Activated CD8-positive, alpha-beta memory T cell treated with anti-CD3 and anti-CD28 coated beads, Interleukin-2, amount 10 ng/mL, durations not matched to agents 7 days and 5 days (primary cell): ENCODE data around the gene RFESD. TPM values are rescaled to one million over a fixed set of nuclear protein-coding genes. Genes with fewer than 3 reads are reported as not detected.
A peak's percentile ranks its signal among the peaks of the same experiment; 100 is the strongest.

Experiments used
- ATAC-seq: fragments of 150-1000 bp; cut with Tn5 transposase; one replicate; pipeline ENCODE4 v1.10.0; 2021; ENCODE audit warnings: moderate library complexity
- CTCF ChIA-PET: fragments of 350-600 bp; sonication (Branson Sonifier 250); formaldehyde crosslinking; loops from one replicate; lab custom pipeline; 2021; ENCODE audit warnings: antibody characterized with exemption; lab: Charles Lee
- DNase-seq: peaks from one replicate; pipeline ENCODE4 v3.0.0-alpha.2; 2020
- H3K27ac Mint-ChIP-seq: one replicate; pipeline ENCODE4 v1.8.0; 2021; ENCODE audit warnings: mild to moderate bottlenecking, mixed read lengths
- H3K27me3 Mint-ChIP-seq: one replicate; pipeline ENCODE4 v1.8.0; 2021; ENCODE audit warnings: mixed read lengths
- H3K36me3 Mint-ChIP-seq: one replicate; pipeline ENCODE4 v1.8.0; 2021; ENCODE audit warnings: mild to moderate bottlenecking, mixed read lengths
- H3K4me1 Mint-ChIP-seq: one replicate; pipeline ENCODE4 v1.8.0; 2021; ENCODE audit warnings: mixed read lengths
- H3K4me3 Mint-ChIP-seq: one replicate; pipeline ENCODE4 v1.8.0; 2021; ENCODE audit warnings: mild to moderate bottlenecking, moderate library complexity, mixed read lengths
- H3K9me3 Mint-ChIP-seq: one replicate; pipeline ENCODE4 v1.8.0; 2022; ENCODE audit warnings: low read depth, mixed read lengths
- total RNA-seq, 2 experiments: library from RNA; stranded (reverse); gene quantifications; one replicate each; pipeline ENCODE4 v1.2.3, GENCODE V29; 2021

Gene RFESD
- total RNA-seq: 1 to 10 TPM; 3.0 to 3.3 TPM

DNA sequence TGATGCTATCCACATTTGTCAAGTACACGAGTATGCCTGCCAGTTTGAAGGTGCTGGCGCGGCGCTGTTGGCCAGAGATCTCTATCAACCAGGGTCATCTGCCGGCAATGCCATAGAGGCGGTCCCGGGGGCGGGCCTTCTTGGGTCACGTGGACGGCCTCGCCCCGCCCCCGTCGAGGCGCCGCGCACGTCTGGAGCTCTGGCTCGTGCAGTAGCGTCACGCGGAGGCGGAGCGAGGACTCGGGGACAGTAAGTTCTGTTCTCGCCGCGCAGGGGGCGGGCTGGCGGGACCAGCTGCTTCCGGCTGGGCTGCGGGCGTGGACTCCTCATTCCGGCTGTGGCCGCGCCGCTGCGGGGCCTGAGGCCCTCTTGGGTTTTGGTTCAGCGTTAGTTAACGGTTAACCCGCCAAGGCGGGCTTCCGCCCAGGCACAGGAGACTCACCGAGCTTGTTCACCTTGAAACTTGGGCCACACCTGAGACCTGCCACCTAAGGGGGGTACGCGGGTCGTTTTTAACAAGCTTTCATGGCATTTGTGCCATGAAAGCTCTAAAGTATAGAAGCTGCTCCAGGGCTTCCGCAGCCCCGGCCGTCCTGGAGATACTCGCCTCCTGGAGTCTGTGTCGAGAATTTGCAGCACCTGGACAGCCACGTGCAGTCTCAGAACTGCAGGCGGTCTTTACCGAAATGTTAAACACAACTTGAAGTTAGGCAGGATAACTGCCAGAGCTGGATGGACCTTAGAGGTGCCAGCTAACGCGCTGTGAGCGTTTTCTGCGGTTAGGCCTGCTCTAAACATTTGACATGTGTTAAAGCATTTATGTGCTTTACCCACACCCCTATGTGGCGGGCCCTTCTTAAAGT is at the start of gene RFESD:
TSS of gene RFESD (plus strand) at position 209 of the 863 bp plus-strand sequence. CDS start 5,495 bp downstream, outside the sequence.
- ATAC-seq (peak; percentile 97), DNase-seq (peak; percentile 98)
- Mint-ChIP-seq H3K27me3 (no peaks in the 10 kb centered on the region), H3K9me3 (no peaks in the 10 kb centered on the region), H3K27ac (peak within 1 kb of the TSS; percentile 88), H3K36me3 (peaks cover 4% of the 10 kb centered on the region), H3K4me1 (peaks cover 42% of the 10 kb centered on the region), H3K4me3 (peak within 1 kb of the TSS; percentile 75)
- CTCF ChIA-PET: interaction anchor here (0.8 to 5.2 kb wide), 19 partner anchors 9 to 220 kb away, joined by 3 to 46 read pairs (median 4); partner anchors contain the start of genes ARSK and SKIC3

DNA sequence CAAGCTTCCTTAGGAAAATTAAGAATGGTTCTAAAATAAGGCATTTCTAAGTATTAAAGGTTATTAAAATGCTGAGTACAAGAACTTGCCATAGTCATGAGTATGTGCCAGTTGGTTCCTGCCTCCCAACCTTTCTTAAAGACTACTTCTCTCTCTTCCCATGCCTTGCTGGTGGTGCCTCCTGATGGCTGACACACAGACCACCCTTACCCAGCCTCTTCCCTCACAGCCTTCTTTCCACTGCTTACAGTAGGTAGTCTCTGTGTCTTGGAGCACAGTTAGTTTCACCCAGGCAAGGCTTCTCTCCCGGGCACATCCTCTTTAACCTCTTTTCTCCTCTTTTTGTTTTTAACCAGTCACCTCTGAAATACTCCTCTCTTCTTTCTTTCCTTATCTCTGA is 47.3 kb upstream of the RFESD start:
- Mint-ChIP-seq H3K27me3 (no peaks in the 10 kb centered on the region), H3K4me1 (no peaks in the 10 kb centered on the region), H3K27ac (no peak overlapping the region), H3K9me3 (no peaks in the 10 kb centered on the region), H3K4me3 (no peak overlapping the region), H3K36me3 (peaks cover 8% of the 10 kb centered on the region)
- DNase-seq (no peak), ATAC-seq (no peak)
- CTCF ChIA-PET: no interaction called here

DNA sequence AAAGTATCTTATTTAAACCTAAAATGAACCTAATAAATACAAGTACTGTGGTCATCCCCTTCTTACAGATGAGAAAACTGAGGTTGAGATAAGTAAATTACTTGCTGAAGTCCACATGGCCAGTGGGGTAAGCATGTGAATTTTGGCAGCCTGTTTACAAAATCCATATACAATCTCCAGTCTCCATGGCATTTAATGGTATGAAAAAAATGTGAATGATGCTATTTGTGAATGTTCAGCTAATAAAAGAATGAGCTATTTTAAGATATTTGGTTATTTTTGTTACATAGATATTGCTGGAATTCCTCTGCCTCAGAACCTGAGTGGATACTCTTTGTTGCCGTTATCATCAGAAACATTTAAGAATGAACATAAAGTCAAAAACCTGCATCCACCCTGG is 46.0 kb upstream of the RFESD start:
- no peak overlapping the region for H3K27ac Mint-ChIP-seq
- no peaks in the 10 kb centered on the region for H3K27me3 Mint-ChIP-seq
- H3K4me3 Mint-ChIP-seq: no peak overlapping the region
- DNase-seq: no peak
- H3K4me1 Mint-ChIP-seq: no peaks in the 10 kb centered on the region
- ATAC-seq: no peak
- H3K9me3 Mint-ChIP-seq: no peaks in the 10 kb centered on the region
- peaks cover 10% of the 10 kb centered on the region for H3K36me3 Mint-ChIP-seq
- CTCF ChIA-PET: no interaction called here

DNA sequence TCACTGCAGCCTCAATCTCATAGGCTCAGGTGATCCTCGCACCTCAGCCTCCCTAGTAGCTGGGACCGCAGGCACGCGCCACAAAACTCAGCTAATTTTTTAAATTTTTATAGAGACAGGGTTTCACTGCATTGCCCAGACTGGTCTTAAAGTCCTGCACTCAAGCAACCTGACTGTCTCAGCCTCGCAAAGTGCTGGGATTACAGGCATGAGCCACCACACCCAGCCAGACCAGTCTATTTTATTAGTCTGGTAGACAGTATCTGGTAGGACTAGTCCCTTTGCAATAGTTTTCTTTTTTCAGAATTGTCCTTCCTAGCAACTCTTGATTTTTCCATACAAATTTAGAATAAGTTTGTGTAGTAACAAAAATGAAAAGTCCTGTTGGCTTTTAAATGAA is 40.8 kb upstream of the RFESD start:
- Mint-ChIP-seq H3K36me3 (peaks cover 10% of the 10 kb centered on the region), H3K27ac (no peak overlapping the region), H3K4me3 (no peak overlapping the region), H3K27me3 (no peaks in the 10 kb centered on the region), H3K4me1 (no peaks in the 10 kb centered on the region), H3K9me3 (no peaks in the 10 kb centered on the region)
- no peak for DNase-seq
- CTCF ChIA-PET: no interaction called here
- no peak for ATAC-seq

DNA sequence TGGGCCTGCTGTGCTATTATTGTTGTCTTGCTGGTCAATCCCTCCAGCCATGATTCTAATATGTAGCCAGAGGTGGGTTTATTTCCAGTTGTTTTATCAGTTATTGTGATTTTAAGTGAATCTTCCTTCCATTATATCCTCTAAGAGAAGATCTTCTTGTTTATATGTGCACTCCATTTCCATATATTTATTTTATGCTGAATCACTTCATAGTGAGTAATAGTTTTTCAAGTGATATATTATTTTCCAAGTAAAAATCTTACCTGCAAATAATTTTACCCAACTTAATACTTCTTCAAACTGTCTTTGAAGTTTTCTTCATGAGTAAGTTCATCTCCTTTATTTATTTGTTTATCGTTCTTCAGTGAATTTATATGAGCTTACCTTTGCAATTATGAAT is 40.2 kb upstream of the RFESD start:
- CTCF ChIA-PET: interaction anchor here (0.6 kb wide), 1 partner anchor 38 kb away, joined by 3 read pairs; no protein-coding TSS in a partner anchor
- H3K27ac Mint-ChIP-seq: no peak overlapping the region
- H3K4me3 Mint-ChIP-seq: no peak overlapping the region
- H3K36me3 Mint-ChIP-seq: peaks cover 9% of the 10 kb centered on the region
- no peaks in the 10 kb centered on the region for H3K9me3 Mint-ChIP-seq
- ATAC-seq: no peak
- H3K4me1 Mint-ChIP-seq: no peaks in the 10 kb centered on the region
- no peaks in the 10 kb centered on the region for H3K27me3 Mint-ChIP-seq
- DNase-seq: no peak

DNA sequence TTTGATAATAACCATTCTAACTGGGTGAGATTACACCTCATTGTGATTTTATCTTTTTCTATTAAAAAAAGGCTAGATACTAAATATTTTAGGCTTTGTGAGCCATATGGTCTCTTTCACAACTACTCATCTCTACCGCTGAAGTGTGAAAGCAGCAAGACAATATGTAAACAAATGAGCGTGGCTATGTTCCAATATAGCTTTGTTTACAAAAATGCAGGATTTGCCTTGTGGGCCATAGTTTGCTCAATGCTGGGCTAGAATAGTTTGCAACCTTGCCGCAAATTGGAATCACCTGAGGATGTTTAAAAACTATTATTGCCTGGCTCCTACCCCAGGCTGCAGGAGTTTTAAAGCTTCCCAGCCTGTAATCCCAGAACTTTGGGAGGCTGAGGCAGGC is 36.9 kb upstream of the RFESD start:
- no peak for ATAC-seq
- Mint-ChIP-seq H3K27ac (no peak overlapping the region), H3K4me3 (no peak overlapping the region), H3K4me1 (peaks cover under 1% of the 10 kb centered on the region), H3K9me3 (peaks cover 9% of the 10 kb centered on the region), H3K27me3 (no peaks in the 10 kb centered on the region), H3K36me3 (peaks cover 19% of the 10 kb centered on the region)
- DNase-seq: no peak
- CTCF ChIA-PET: no interaction called here

DNA sequence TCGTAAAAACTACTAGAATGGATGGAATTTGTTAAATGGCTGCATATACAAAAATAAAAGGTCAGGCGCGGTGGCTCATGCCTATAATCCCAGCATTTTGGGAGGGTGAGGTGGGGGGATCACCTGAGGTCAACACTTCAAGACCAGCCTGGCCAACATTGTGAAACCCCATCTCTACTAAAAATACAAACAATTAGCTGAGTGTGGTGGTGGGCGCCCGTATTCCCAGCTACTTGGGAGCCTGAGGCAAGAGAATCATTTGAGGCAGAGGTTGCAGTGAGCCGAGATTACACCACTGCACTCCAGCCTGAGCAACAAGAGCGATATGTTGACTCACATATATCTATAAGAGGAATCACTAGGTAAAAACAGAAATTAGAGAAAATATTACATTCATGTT is 36.0 kb upstream of the RFESD start:
- H3K27ac Mint-ChIP-seq: no peak overlapping the region

DNA sequence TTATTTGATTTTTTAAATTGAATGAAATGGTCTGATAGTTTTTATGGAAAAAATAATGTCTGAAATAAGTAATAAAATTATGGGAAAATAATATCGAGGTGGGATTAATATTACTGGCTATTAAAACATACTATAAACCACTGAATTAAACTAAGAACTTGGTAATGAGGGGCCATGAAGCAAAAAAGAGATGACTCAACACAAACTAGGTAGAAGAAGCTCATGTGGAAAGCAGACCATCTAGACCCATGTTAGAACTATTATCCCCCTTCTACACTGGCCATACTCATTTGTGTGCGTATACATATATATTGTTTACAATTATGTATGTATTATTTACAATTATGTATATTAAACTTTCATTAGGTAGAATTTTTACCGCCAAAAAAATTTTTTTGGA is 35.2 kb upstream of the RFESD start:
- ATAC-seq (no peak), DNase-seq (no peak)
- Mint-ChIP-seq H3K4me3 (no peak overlapping the region), H3K27ac (no peak overlapping the region), H3K27me3 (no peaks in the 10 kb centered on the region), H3K4me1 (peaks cover 7% of the 10 kb centered on the region), H3K36me3 (peaks cover 18% of the 10 kb centered on the region), H3K9me3 (peaks cover 9% of the 10 kb centered on the region)
- CTCF ChIA-PET: no interaction called here

More for the DNA sequence above, 36.0 kb upstream of the RFESD start:
- peaks cover 7% of the 10 kb centered on the region for H3K4me1 Mint-ChIP-seq
- no peak overlapping the region for H3K4me3 Mint-ChIP-seq
- H3K9me3 Mint-ChIP-seq: peaks cover 9% of the 10 kb centered on the region
- no peaks in the 10 kb centered on the region for H3K27me3 Mint-ChIP-seq
- no peak for ATAC-seq
- CTCF ChIA-PET: no interaction called here
- DNase-seq: no peak
- peaks cover 19% of the 10 kb centered on the region for H3K36me3 Mint-ChIP-seq

DNA sequence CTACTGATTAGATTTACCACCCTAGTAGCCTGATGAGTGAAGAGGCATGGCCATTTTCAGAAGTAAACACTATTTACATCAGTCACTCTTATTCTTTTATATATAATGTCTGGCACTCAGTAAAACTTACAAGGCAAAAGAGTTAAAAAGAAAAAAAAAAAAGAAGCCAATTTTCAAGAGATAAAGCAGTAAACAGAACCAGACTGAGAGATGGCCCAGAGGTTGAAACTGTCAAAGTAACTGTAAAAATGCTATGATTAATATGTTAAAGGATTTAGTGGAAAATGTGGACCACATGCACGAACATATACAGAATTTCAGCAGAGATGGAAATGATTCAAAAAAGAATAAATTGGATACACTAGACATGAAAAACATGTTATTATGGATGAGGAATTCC is 33.1 kb upstream of the RFESD start:
- DNase-seq (no peak), ATAC-seq (no peak)
- peaks cover 9% of the 10 kb centered on the region for H3K9me3 Mint-ChIP-seq
- H3K27ac Mint-ChIP-seq: no peak overlapping the region
- peaks cover 3% of the 10 kb centered on the region for H3K27me3 Mint-ChIP-seq
- peaks cover 9% of the 10 kb centered on the region for H3K4me1 Mint-ChIP-seq
- CTCF ChIA-PET: no interaction called here
- H3K36me3 Mint-ChIP-seq: peaks cover 20% of the 10 kb centered on the region
- no peak overlapping the region for H3K4me3 Mint-ChIP-seq

DNA sequence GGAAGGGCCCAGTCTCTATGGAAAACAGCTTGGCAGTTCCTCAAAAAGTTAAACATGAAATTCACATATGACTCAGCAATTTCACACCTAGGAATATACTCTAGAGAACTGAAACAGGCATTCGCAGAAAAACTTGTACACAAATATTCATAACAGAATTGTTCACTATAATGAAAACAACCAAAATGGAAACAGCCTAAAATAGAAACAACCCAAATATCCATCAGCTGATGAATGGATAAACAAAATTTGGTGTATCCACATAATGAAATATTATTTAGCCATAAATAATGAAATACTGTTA is 31.5 kb upstream of the RFESD start:
- no peak overlapping the region for H3K27ac Mint-ChIP-seq
- no peak overlapping the region for H3K4me3 Mint-ChIP-seq
- DNase-seq (no peak), ATAC-seq (no peak)
- peaks cover 14% of the 10 kb centered on the region for H3K27me3 Mint-ChIP-seq
- peaks cover 9% of the 10 kb centered on the region for H3K9me3 Mint-ChIP-seq
- CTCF ChIA-PET: no interaction called here
- H3K36me3 Mint-ChIP-seq: peaks cover 22% of the 10 kb centered on the region
- peaks cover 24% of the 10 kb centered on the region for H3K4me1 Mint-ChIP-seq

DNA sequence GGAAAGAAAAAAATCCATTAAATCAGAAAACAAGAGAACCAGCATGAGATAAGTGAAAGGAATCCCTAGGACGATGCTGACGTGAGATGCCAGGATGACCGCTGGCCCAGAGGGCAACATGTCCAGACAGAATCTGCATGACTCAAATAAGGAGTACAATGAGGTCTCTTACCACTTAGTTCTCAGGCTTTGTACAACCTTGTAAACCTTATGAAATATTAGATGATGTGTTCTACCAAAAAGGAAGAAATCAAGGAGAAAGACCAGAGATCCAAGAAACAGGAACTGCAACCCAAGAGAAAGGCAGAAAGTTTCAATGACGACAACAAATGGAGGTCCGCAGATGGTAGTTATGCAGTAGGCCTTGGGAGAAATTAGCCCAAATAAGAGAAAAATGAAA is 29.5 kb upstream of the RFESD start:
- DNase-seq (no peak), ATAC-seq (no peak)
- Mint-ChIP-seq H3K9me3 (peaks cover 9% of the 10 kb centered on the region), H3K36me3 (peaks cover 22% of the 10 kb centered on the region), H3K4me3 (no peak overlapping the region), H3K27me3 (peaks cover 14% of the 10 kb centered on the region), H3K4me1 (peaks cover 31% of the 10 kb centered on the region), H3K27ac (no peak overlapping the region)
- CTCF ChIA-PET: no interaction called here

DNA sequence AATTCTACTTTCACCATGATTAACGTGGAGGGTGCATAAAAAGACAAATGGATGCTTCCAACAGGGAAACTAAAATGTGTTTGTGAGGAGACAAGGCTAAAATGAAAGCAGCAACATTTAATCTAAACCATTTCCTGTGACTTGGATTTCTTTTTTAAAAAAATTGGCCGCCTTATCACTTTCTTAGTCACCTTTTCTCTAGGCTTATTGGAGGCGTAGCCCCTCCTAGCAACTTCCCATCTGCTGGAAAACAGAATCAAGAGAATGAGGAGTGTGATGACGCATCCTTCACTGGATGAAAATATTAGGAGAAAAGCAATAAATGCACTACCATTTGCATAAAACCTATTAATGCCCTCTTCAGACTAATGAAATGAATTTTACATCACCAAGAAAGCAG is 27.5 kb upstream of the RFESD start:
- no peak for ATAC-seq
- peak overlapping the region; percentile 80 for H3K4me3 Mint-ChIP-seq
- H3K27ac Mint-ChIP-seq: no peak overlapping the region

DNA sequence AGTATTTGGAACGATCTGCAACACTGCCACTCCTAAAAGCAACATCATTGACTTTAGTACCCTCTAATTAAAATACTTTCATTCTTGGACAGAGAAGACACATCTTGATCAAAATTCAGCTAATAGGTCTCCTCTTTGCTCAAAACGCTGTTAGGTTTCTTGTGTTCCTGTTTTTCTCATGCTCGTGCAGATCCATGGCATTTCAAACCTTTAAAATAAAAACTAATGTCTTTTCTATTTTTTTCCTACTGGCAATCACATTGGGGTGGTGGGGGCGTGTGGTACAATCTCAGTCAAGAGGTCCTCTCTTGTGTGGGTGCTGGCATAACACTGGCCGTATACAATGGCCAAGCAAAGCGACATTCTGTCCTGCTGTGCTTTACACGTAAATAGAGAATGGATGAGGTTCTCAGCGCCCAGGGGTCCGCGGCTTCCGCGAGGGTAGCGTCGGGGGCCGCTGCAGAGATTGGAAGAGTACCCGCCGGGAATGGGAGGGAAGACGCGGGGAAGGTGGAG is 27.0 kb upstream of the RFESD start:
- H3K36me3 Mint-ChIP-seq: peaks cover 6% of the 10 kb centered on the region
- H3K27me3 Mint-ChIP-seq: peaks cover 14% of the 10 kb centered on the region
- no peak for DNase-seq
- H3K4me1 Mint-ChIP-seq: peaks cover 39% of the 10 kb centered on the region
- ATAC-seq: no peak
- no peaks in the 10 kb centered on the region for H3K9me3 Mint-ChIP-seq
- H3K4me3 Mint-ChIP-seq: peak overlapping the region; percentile 80
- peak overlapping the region; percentile 67 for H3K27ac Mint-ChIP-seq
- CTCF ChIA-PET: no interaction called here

More for the DNA sequence above, 27.5 kb upstream of the RFESD start:
- DNase-seq: no peak
- CTCF ChIA-PET: no interaction called here
- Mint-ChIP-seq H3K27me3 (peaks cover 14% of the 10 kb centered on the region), H3K4me1 (peaks cover 39% of the 10 kb centered on the region), H3K36me3 (peaks cover 6% of the 10 kb centered on the region), H3K9me3 (no peaks in the 10 kb centered on the region)
